Loucy (cell line): ENCODE results near the gene DHDH.
"Not testable (repeated sequence)": the region's sequence is repeated elsewhere in the genome, so short reads cannot be mapped to it uniquely, and the experiment has no call there.

Source experiments
- CTCF ChIP-seq: fragments of 200-600 bp; sonication (generic); conservative IDR thresholded peaks from 2 replicates; pipeline ENCODE4 v1.5.1; 2014; ENCODE audit warnings: mild to moderate bottlenecking, antibody characterized with exemption, low read length
- EZH2phosphoT487 ChIP-seq: fragments of 200-600 bp; IDR thresholded peaks from 2 replicates; pipeline ENCODE4 v1.6.1; 2018; ENCODE audit warnings: antibody characterized with exemption, mild to moderate bottlenecking, moderate library complexity, borderline replicate concordance

GRCh38 chr19:48903788-48904187 is 29.7 kb upstream of the DHDH start:
- TF ChIP-seq CTCF, EZH2phosphoT487: not testable (repeated sequence)
